ENCODE results near the gene PSMC5. TPM values are rescaled to one million over a fixed set of nuclear protein-coding genes. Genes with fewer than 3 reads are reported as not detected.

PSMC5 gene
- total RNA-seq, 1 donor from 2014 or later, result 116 TPM

DNA sequence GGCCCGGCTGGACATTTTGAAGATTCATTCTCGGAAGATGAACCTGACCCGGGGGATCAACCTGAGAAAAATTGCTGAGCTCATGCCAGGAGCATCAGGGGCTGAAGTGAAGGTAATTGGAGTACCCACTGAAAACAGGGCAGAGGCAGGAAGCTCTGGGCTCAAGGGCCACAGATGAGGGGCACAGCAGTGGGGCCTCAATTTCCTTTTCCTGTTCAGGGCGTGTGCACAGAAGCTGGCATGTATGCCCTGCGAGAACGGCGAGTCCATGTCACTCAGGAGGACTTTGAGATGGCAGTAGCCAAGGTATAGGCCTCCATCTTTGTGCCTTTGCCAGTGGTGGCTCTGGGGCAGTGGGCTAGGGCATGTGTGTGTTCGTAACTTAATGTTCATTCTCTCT lies 4.3 kb downstream of the PSMC5 start:
- H3K27ac Mint-ChIP-seq (ENCODE audit: unreplicated experiment), result peak overlapping the region; percentile 12
- H3K36me3 Mint-ChIP-seq (ENCODE audit: low read depth, unreplicated experiment), result peaks cover 31% of the 10 kb centered on the region
- peaks cover 60% of the 10 kb centered on the region for H3K36me3 ChIP-seq (ENCODE audit: insufficient read depth, low read length)

DNA sequence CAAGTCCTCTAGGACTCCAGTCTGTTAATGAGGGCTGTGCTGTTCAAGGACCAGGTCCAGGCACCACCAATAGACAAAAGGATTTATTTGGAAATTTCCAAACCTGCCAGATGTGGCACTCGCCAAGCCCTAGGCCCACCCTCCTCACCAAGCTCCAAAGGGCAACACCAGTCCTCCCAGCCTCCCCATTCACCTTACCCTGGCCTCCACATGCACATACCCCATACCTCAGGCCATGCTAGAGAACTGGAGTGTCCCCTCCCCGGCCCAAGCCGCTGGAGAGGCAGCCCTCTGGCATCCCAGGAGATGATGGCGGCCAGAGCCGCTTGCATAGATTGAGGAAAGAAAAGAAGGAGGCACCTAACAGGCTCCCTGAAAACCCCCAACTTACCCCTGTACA lies 4.8 kb downstream of the PSMC5 start:
- H3K27ac Mint-ChIP-seq (ENCODE audit: unreplicated experiment), result no peak overlapping the region
- H3K9ac ChIP-seq (ENCODE audit: low read length), result no peak overlapping the region
- H2AFZ ChIP-seq (ENCODE audit: low read depth, low read length), result no peak overlapping the region
- peaks cover 31% of the 10 kb centered on the region for H3K36me3 Mint-ChIP-seq (ENCODE audit: low read depth, unreplicated experiment)
- no peaks in the 10 kb centered on the region for H3K27me3 Mint-ChIP-seq (ENCODE audit: low read depth, unreplicated experiment)
- peaks cover 11% of the 10 kb centered on the region for H3K4me1 ChIP-seq (ENCODE audit: insufficient read depth, low read length)
- H3K4me3 ChIP-seq (ENCODE audit: insufficient read depth, low read depth, low read length), result no peak overlapping the region
- no peaks in the 10 kb centered on the region for H3K9me3 ChIP-seq (ENCODE audit: insufficient read depth, low read depth, low read length)
- H3K27ac ChIP-seq (ENCODE audit: low read depth, low read length), result no peak overlapping the region
- H3K27me3 ChIP-seq (ENCODE audit: insufficient read depth, low read length), result no peaks in the 10 kb centered on the region
- no peak for DNase-seq (ENCODE audit: low read depth)
- no peak overlapping the region for H3K4me2 ChIP-seq (ENCODE audit: low read length)
- peak overlapping the region; percentile 22 for H3K4me3 Mint-ChIP-seq (ENCODE audit: unreplicated experiment)
- peaks cover 45% of the 10 kb centered on the region for H3K79me2 ChIP-seq (ENCODE audit: insufficient read depth, low read length)
- H3K36me3 ChIP-seq (ENCODE audit: insufficient read depth, low read length), result peaks cover 60% of the 10 kb centered on the region
- H3K4me1 Mint-ChIP-seq (ENCODE audit: low read depth, unreplicated experiment), result peaks cover 2% of the 10 kb centered on the region
- H4K20me1 ChIP-seq (ENCODE audit: insufficient read depth, low read length), result peaks cover 81% of the 10 kb centered on the region
- H3K9me3 Mint-ChIP-seq (ENCODE audit: unreplicated experiment), result no peaks in the 10 kb centered on the region
- TF ChIP-seq, protein P1, sequence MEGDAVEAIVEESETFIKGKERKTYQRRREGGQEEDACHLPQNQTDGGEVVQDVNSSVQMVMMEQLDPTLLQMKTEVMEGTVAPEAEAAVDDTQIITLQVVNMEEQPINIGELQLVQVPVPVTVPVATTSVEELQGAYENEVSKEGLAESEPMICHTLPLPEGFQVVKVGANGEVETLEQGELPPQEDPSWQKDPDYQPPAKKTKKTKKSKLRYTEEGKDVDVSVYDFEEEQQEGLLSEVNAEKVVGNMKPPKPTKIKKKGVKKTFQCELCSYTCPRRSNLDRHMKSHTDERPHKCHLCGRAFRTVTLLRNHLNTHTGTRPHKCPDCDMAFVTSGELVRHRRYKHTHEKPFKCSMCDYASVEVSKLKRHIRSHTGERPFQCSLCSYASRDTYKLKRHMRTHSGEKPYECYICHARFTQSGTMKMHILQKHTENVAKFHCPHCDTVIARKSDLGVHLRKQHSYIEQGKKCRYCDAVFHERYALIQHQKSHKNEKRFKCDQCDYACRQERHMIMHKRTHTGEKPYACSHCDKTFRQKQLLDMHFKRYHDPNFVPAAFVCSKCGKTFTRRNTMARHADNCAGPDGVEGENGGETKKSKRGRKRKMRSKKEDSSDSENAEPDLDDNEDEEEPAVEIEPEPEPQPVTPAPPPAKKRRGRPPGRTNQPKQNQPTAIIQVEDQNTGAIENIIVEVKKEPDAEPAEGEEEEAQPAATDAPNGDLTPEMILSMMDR (IDR thresholded peaks at IDR 0.05; ENCODE audit: insufficient read depth, low read depth, low read length), result no peak
- no peak for TF ChIP-seq EZH2 (IDR thresholded peaks at IDR 0.05; ENCODE audit: insufficient read depth, low read length)
- FAIRE-seq, result no peak

More for the DNA sequence above, 4.3 kb downstream of the PSMC5 start:
- Mint-ChIP-seq H3K4me3 (ENCODE audit: unreplicated experiment) (no peak overlapping the region), H3K4me1 (ENCODE audit: low read depth, unreplicated experiment) (peaks cover 2% of the 10 kb centered on the region), H3K27me3 (ENCODE audit: low read depth, unreplicated experiment) (no peaks in the 10 kb centered on the region), H3K9me3 (ENCODE audit: unreplicated experiment) (no peaks in the 10 kb centered on the region)
- no peak for DNase-seq (ENCODE audit: low read depth)
- H3K4me1 ChIP-seq (ENCODE audit: insufficient read depth, low read length), result peaks cover 11% of the 10 kb centered on the region
- H3K9me3 ChIP-seq (ENCODE audit: insufficient read depth, low read depth, low read length), result no peaks in the 10 kb centered on the region
- H3K79me2 ChIP-seq (ENCODE audit: insufficient read depth, low read length), result peaks cover 42% of the 10 kb centered on the region
- H2AFZ ChIP-seq (ENCODE audit: low read depth, low read length), result no peak overlapping the region
- H3K4me3 ChIP-seq (ENCODE audit: insufficient read depth, low read depth, low read length), result no peak overlapping the region
- FAIRE-seq, result no peak
- H3K9ac ChIP-seq (ENCODE audit: low read length), result no peak overlapping the region
- no peak overlapping the region for H3K4me2 ChIP-seq (ENCODE audit: low read length)
- H3K27ac ChIP-seq (ENCODE audit: low read depth, low read length), result no peak overlapping the region
- peaks cover 76% of the 10 kb centered on the region for H4K20me1 ChIP-seq (ENCODE audit: insufficient read depth, low read length)
- TF ChIP-seq, protein P1 (IDR thresholded peaks at IDR 0.05; ENCODE audit: insufficient read depth, low read depth, low read length), result no peak
- TF ChIP-seq EZH2 (IDR thresholded peaks at IDR 0.05; ENCODE audit: insufficient read depth, low read length), result no peak
- H3K27me3 ChIP-seq (ENCODE audit: insufficient read depth, low read length), result no peaks in the 10 kb centered on the region

DNA sequence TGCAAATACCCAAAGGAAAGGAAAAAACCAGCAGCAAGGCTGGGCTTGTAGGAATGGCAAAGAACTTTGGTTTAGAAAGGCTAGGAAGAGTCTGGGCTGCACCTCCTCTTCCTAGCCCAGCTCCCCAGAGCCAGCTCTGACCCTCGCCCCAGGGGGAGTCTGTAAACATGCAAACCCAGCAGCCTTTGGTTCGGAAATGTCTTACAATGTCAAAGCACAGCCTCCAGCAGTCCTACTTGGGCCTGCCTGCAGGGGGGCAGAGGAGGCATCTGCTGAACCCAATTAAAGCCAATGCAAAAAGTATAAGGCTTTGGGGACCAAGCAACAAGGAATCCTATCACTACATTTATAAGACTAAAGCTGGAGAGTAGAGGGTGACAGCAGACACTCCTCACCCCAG lies 5.2 kb downstream of the PSMC5 start:
- peaks cover 85% of the 10 kb centered on the region for H4K20me1 ChIP-seq (ENCODE audit: insufficient read depth, low read length)
- no peak overlapping the region for H3K27ac Mint-ChIP-seq (ENCODE audit: unreplicated experiment)
- peaks cover 31% of the 10 kb centered on the region for H3K36me3 Mint-ChIP-seq (ENCODE audit: low read depth, unreplicated experiment)
- H3K79me2 ChIP-seq (ENCODE audit: insufficient read depth, low read length), result peaks cover 47% of the 10 kb centered on the region
- no peaks in the 10 kb centered on the region for H3K9me3 ChIP-seq (ENCODE audit: insufficient read depth, low read depth, low read length)
- DNase-seq (ENCODE audit: low read depth) (no peak), FAIRE-seq (no peak)
- H3K4me3 ChIP-seq (ENCODE audit: insufficient read depth, low read depth, low read length), result no peak overlapping the region
- H3K4me3 Mint-ChIP-seq (ENCODE audit: unreplicated experiment), result peak overlapping the region; percentile 22
- H3K9ac ChIP-seq (ENCODE audit: low read length), result no peak overlapping the region
- no peak overlapping the region for H2AFZ ChIP-seq (ENCODE audit: low read depth, low read length)
- H3K4me2 ChIP-seq (ENCODE audit: low read length), result no peak overlapping the region
- TF ChIP-seq EZH2 (IDR thresholded peaks at IDR 0.05; ENCODE audit: insufficient read depth, low read length), result no peak
- H3K4me1 Mint-ChIP-seq (ENCODE audit: low read depth, unreplicated experiment), result peaks cover 2% of the 10 kb centered on the region
- H3K27me3 Mint-ChIP-seq (ENCODE audit: low read depth, unreplicated experiment), result no peaks in the 10 kb centered on the region
- peaks cover 60% of the 10 kb centered on the region for H3K36me3 ChIP-seq (ENCODE audit: insufficient read depth, low read length)
- no peaks in the 10 kb centered on the region for H3K9me3 Mint-ChIP-seq (ENCODE audit: unreplicated experiment)
- H3K27ac ChIP-seq (ENCODE audit: low read depth, low read length), result no peak overlapping the region
- peaks cover 11% of the 10 kb centered on the region for H3K4me1 ChIP-seq (ENCODE audit: insufficient read depth, low read length)
- no peaks in the 10 kb centered on the region for H3K27me3 ChIP-seq (ENCODE audit: insufficient read depth, low read length)
